HCT116 (cell line): ENCODE measurements around the gene ADGRG1. TPM values are rescaled to one million over a fixed set of nuclear protein-coding genes. Genes with fewer than 3 reads are reported as not detected.

ENCODE experiments used
- ATAC-seq: fragments of 200-7000 bp; cut with Tn5 transposase; 2 replicates; pipeline ENCODE4 v1.9.1; 2020; ENCODE audit warnings: mild to moderate bottlenecking, moderate library complexity
- BruUV-seq: library from RNA; stranded (reverse); fragments of 400-500 nt; replicated peaks from 2 replicates; lab custom pipeline; 2021; lab: Mats Ljungman, UMichigan
- CTCF ChIA-PET: fragments of 300-600 bp; sonication (Branson Sonifier 250); formaldehyde crosslinking; loops from one replicate; lab custom pipeline; 2021; ENCODE audit warnings: antibody characterized with exemption; lab: Charles Lee
- POLR2A ChIA-PET: fragments of 300-600, 350-600 bp; sonication (Branson Sonifier 250); formaldehyde crosslinking; loops from one replicate; lab custom pipeline; 2021; ENCODE audit warnings: antibody characterized with exemption; lab: Charles Lee
- RAD21 ChIA-PET, 2 experiments: fragments of 300-600 bp; sonication (Branson Sonifier 250); formaldehyde crosslinking; loops; one replicate each; lab custom pipeline; 2023; ENCODE audit warnings: low total read pairs in 2 of 2; ENCODE audit not compliant: uncharacterized antibody in 2 of 2, unreplicated experiment in 2 of 2, low non-redundant PET in 1 of 2; lab: Charles Lee
- DNase-seq: peaks from one replicate; pipeline ENCODE4 v3.0.0-alpha.2; 2010; ENCODE audit warnings: low read depth, low spot score
- H2AFZ ChIP-seq: fragments of 200-600 bp; shearing (Covaris generic), sonication (generic); 2 replicates; pipeline ENCODE4 v1.6.1; 2017; ENCODE audit warnings: low read depth, mixed run types, mixed read lengths, antibody characterized with exemption, low read length; ENCODE audit not compliant: poor library complexity, severe bottlenecking
- H3K27ac ChIP-seq: 2 replicates; pipeline ENCODE4 v1.5.1; 2012; ENCODE audit warnings: low read depth, low read length
- H3K27me3 ChIP-seq: fragments of 200-600 bp; sonication (generic); 2 replicates; pipeline ENCODE4 v1.6.1; 2016; ENCODE audit warnings: mixed run types, low read length, mixed read lengths; ENCODE audit not compliant: insufficient read depth
- H3K36me3 ChIP-seq, 2 experiments: fragments of 200-500 bp in 1 of 2; fragments of 200-600 bp in 1 of 2; sonication (Bioruptor generic) in 1 of 2; sonication (generic) in 1 of 2; 2 replicates each; pipeline versions ENCODE4 v1.5.1 to v1.6.1; 2014 to 2016; ENCODE audit warnings: low read length in 2 of 2, inconsistent platforms in 1 of 2, mixed read lengths in 1 of 2, mixed run types in 1 of 2; ENCODE audit not compliant: insufficient read depth in 2 of 2, control insufficient read depth in 1 of 2
- H3K4me1 ChIP-seq, 2 experiments: fragments of 200-600 bp in 1 of 2; sonication (generic) in 1 of 2; 2 replicates each; pipeline versions ENCODE4 v1.5.1 to v1.6.1; 2012 to 2017; ENCODE audit warnings: low read length in 2 of 2, inconsistent platforms in 1 of 2, mild to moderate bottlenecking in 1 of 2, mixed read lengths in 1 of 2, mixed run types in 1 of 2, moderate library complexity in 1 of 2; ENCODE audit not compliant: insufficient read depth in 2 of 2, control insufficient read depth in 1 of 2
- H3K4me2 ChIP-seq: fragments of 200-600 bp; sonication (generic); 2 replicates; pipeline ENCODE4 v1.6.1; 2017; ENCODE audit warnings: mixed run types, low read length, mixed read lengths
- H3K4me3 ChIP-seq, 2 experiments: fragments of 200-600 bp in 1 of 2; sonication (generic) in 1 of 2; replicated peaks in 1 of 2; 2 replicates each; pipeline ENCODE4 v1.5.1; 2011 to 2016; ENCODE audit warnings: low read length in 2 of 2, control low read depth in 1 of 2, low read depth in 1 of 2, mild to moderate bottlenecking in 1 of 2, mixed read lengths in 1 of 2, mixed run types in 1 of 2
- H3K79me2 ChIP-seq: fragments of 200-600 bp; sonication (generic); 2 replicates; pipeline ENCODE4 v1.6.1; 2017; ENCODE audit warnings: mild to moderate bottlenecking, mixed run types, low read length, moderate library complexity, mixed read lengths; ENCODE audit not compliant: insufficient read depth
- H3K9ac ChIP-seq: fragments of 200-600 bp; sonication (generic); 2 replicates; pipeline ENCODE4 v1.6.1; 2016; ENCODE audit warnings: low read length, mixed read lengths
- H3K9me2 ChIP-seq: fragments of 200-600 bp; sonication (generic), shearing (Covaris generic); 2 replicates; pipeline ENCODE4 v1.6.1; 2017; ENCODE audit warnings: mixed run types, mild to moderate bottlenecking, moderate library complexity; ENCODE audit not compliant: insufficient read depth
- H3K9me3 ChIP-seq, 2 experiments: fragments of 200-500 bp in 1 of 2; fragments of 200-600 bp in 1 of 2; sonication (Bioruptor generic) in 1 of 2; sonication (generic) in 1 of 2; 2 replicates each; pipeline ENCODE4 v1.6.1; 2014 to 2017; ENCODE audit warnings: low read length in 2 of 2, mixed read lengths in 2 of 2, inconsistent platforms in 1 of 2, low read depth in 1 of 2, mild to moderate bottlenecking in 1 of 2, mixed run types in 1 of 2, moderate library complexity in 1 of 2; ENCODE audit not compliant: control insufficient read depth in 1 of 2, insufficient read depth in 1 of 2
- H4K20me1 ChIP-seq: fragments of 200-600 bp; sonication (generic), shearing (Covaris generic); 2 replicates; pipeline ENCODE4 v1.6.1; 2017; ENCODE audit warnings: mixed run types, mild to moderate bottlenecking, moderate library complexity; ENCODE audit not compliant: insufficient read depth
- EGR1 ChIP-seq: IDR thresholded peaks from 2 replicates; pipeline ENCODE4 v1.6.1; 2012; ENCODE audit warnings: low read depth
- ELF1 ChIP-seq: IDR thresholded peaks from 2 replicates; pipeline ENCODE4 v1.6.1; 2012; ENCODE audit warnings: low read depth, borderline replicate concordance
- EZH2 ChIP-seq: fragments of 200-600 bp; sonication (generic); IDR thresholded peaks from 2 replicates; pipeline ENCODE4 v1.6.1; 2017; ENCODE audit warnings: antibody characterized with exemption, mixed run types
- EZH2phosphoT487 ChIP-seq: fragments of 200-600 bp; IDR thresholded peaks from 2 replicates; pipeline ENCODE4 v1.6.1; 2018; ENCODE audit warnings: antibody characterized with exemption, borderline replicate concordance
- FOSL1 ChIP-seq: IDR thresholded peaks from 2 replicates; pipeline ENCODE4 v1.6.1; 2012; ENCODE audit warnings: low read depth
- POLR2A ChIP-seq: IDR thresholded peaks from 2 replicates; pipeline ENCODE4 v1.7.0; 2011; ENCODE audit warnings: borderline replicate concordance; ENCODE audit not compliant: insufficient read depth, insufficient read length; ENCODE audit errors: extremely low read depth
- POLR2AphosphoS5 ChIP-seq: IDR thresholded peaks from 2 replicates; pipeline ENCODE4 v1.6.1; 2011; ENCODE audit warnings: mild to moderate bottlenecking, low read depth, low read length, moderate library complexity
- SP1 ChIP-seq: IDR thresholded peaks from 2 replicates; pipeline ENCODE4 v1.6.1; 2012; ENCODE audit warnings: low read depth
- SRF ChIP-seq: IDR thresholded peaks from 2 replicates; pipeline ENCODE4 v1.6.1; 2012; ENCODE audit warnings: low read depth
- YY1 ChIP-seq: IDR thresholded peaks from 2 replicates; pipeline ENCODE4 v1.6.1; 2011; ENCODE audit warnings: low read length, low read depth, moderate library complexity, mild to moderate bottlenecking; ENCODE audit not compliant: insufficient replicate concordance; ENCODE audit errors: extremely low read depth
- intact Hi-C: fragments of 100-400 bp; cut with micrococcal nuclease; formaldehyde crosslinking; loops from 2 replicates; pipeline ENCODE4 v1.10.0; 2022
- total RNA-seq: library from RNA; stranded (reverse); gene quantifications from one replicate; pipeline ENCODE4 v1.2.1, GENCODE V29; 2021; ENCODE audit not compliant: unreplicated experiment
- TF ChIP-seq, protein P1 (sequence below): IDR thresholded peaks from 2 replicates; pipeline ENCODE4 v1.6.1; 2012
- TF ChIP-seq, protein P2 (sequence below): IDR thresholded peaks from 2 replicates; pipeline ENCODE4 v1.6.1; 2011; ENCODE audit warnings: mild to moderate bottlenecking, low read length, moderate library complexity; ENCODE audit not compliant: insufficient replicate concordance; ENCODE audit errors: extremely low read depth
- TF ChIP-seq, protein P3 (sequence below): IDR thresholded peaks from 2 replicates; pipeline ENCODE4 v1.6.1; 2012; ENCODE audit warnings: low read depth

ADGRG1 gene
- total RNA-seq, 1 experiment from 2014 or later: 36.4 TPM

DNA sequence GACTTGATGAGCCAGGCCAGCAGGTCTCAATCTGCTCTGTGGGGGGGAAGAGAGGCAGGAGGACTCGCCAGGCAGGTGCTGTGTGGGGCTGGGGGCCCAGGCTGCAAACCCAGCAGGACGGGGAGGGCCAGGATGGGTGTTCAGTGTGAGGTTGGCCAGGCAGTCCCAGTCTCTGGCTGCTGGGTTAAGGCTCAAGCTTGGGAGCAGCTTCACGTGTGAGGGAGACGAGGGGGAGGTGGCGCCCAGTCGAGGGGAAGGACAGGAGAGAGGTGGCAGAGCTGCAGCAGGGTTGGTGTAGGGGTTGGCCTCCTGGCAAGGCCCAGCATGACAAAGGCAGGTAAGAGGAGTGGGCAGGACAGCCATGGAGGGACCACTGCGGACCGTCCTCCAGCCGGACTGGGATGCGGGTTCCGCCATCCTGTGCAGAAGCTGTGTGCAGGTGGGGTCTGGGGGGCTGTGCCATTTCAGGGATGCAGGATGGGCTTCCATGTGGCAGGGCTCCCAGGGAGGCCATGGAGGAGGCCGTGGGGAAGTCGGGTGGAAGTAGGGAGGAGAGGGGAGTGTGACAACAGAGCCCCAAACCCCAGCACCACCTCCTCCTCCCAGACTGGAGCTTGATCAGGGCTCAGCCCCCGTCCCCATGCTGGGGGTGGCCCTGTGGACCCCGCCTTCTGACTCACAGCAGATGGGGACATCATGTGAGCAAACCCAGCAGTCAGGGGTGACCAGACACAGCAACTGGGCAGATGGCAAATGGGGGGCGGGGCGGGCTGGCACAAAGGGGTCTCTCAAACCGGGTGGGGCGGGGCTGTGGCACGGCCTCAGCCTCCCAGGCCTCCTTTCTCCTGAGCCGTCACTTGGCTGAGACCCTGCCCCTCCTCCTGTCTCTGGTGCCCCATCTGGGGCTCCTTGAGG lies 2.8 kb downstream of the ADGRG1 start:
- DNase-seq (no peak), ATAC-seq (no peak)
- RAD21 ChIA-PET: interaction anchor here in 1 of 2 experiments (0.6 kb wide), 1 partner anchor 161 kb away, joined by 5 read pairs; no protein-coding TSS in a partner anchor
- no peaks in the 10 kb centered on the region for H3K9me2 ChIP-seq
- no peak overlapping the region for H3K4me2 ChIP-seq
- H3K9ac ChIP-seq: no peak overlapping the region
- H3K27ac ChIP-seq: no peak overlapping the region
- POLR2A ChIA-PET: no interaction called here
- peaks cover 34 to 71% of the 10 kb centered on the region in 2 experiments for H3K4me1 ChIP-seq
- no peak overlapping the region for H3K4me3 ChIP-seq
- H3K9me3 ChIP-seq: no peaks in the 10 kb centered on the region
- H3K27me3 ChIP-seq: no peaks in the 10 kb centered on the region
- no peaks in the 10 kb centered on the region for H3K36me3 ChIP-seq
- H3K79me2 ChIP-seq: no peaks in the 10 kb centered on the region
- TF ChIP-seq POLR2A (no peak), EZH2phosphoT487 (no peak), FOSL1 (no peak), YY1 (no peak), EZH2 (no peak), POLR2AphosphoS5 (no peak), SP1 (no peak), EGR1 (no peak), ELF1 (no peak), SRF (no peak)
- TF ChIP-seq, protein P1, sequence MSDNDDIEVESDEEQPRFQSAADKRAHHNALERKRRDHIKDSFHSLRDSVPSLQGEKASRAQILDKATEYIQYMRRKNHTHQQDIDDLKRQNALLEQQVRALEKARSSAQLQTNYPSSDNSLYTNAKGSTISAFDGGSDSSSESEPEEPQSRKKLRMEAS: no peak
- TF ChIP-seq, protein P2, sequence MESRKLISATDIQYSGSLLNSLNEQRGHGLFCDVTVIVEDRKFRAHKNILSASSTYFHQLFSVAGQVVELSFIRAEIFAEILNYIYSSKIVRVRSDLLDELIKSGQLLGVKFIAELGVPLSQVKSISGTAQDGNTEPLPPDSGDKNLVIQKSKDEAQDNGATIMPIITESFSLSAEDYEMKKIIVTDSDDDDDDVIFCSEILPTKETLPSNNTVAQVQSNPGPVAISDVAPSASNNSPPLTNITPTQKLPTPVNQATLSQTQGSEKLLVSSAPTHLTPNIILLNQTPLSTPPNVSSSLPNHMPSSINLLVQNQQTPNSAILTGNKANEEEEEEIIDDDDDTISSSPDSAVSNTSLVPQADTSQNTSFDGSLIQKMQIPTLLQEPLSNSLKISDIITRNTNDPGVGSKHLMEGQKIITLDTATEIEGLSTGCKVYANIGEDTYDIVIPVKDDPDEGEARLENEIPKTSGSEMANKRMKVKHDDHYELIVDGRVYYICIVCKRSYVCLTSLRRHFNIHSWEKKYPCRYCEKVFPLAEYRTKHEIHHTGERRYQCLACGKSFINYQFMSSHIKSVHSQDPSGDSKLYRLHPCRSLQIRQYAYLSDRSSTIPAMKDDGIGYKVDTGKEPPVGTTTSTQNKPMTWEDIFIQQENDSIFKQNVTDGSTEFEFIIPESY: no peak
- TF ChIP-seq, protein P3, sequence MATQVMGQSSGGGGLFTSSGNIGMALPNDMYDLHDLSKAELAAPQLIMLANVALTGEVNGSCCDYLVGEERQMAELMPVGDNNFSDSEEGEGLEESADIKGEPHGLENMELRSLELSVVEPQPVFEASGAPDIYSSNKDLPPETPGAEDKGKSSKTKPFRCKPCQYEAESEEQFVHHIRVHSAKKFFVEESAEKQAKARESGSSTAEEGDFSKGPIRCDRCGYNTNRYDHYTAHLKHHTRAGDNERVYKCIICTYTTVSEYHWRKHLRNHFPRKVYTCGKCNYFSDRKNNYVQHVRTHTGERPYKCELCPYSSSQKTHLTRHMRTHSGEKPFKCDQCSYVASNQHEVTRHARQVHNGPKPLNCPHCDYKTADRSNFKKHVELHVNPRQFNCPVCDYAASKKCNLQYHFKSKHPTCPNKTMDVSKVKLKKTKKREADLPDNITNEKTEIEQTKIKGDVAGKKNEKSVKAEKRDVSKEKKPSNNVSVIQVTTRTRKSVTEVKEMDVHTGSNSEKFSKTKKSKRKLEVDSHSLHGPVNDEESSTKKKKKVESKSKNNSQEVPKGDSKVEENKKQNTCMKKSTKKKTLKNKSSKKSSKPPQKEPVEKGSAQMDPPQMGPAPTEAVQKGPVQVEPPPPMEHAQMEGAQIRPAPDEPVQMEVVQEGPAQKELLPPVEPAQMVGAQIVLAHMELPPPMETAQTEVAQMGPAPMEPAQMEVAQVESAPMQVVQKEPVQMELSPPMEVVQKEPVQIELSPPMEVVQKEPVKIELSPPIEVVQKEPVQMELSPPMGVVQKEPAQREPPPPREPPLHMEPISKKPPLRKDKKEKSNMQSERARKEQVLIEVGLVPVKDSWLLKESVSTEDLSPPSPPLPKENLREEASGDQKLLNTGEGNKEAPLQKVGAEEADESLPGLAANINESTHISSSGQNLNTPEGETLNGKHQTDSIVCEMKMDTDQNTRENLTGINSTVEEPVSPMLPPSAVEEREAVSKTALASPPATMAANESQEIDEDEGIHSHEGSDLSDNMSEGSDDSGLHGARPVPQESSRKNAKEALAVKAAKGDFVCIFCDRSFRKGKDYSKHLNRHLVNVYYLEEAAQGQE: no peak
- intact Hi-C loops: no loop called here
- CTCF ChIA-PET: no interaction called here
- no peak overlapping the region for H2AFZ ChIP-seq
- H4K20me1 ChIP-seq: no peaks in the 10 kb centered on the region
- BruUV-seq: no TSS peak
